HepG2 (cell line): ENCODE results near the gene FAM32A. TPM values are rescaled to one million over a fixed set of nuclear protein-coding genes. Genes with fewer than 3 reads are reported as not detected.

Experiments
- ATAC-seq: fragments of 200-7000 bp; cut with Tn5 transposase; 3 replicates; pipeline ENCODE4 v1.9.1; 2020; ENCODE audit warnings: mild to moderate bottlenecking, moderate library complexity
- BruUV-seq: library from RNA; stranded (reverse); fragments of 400-500 nt; replicated peaks from 2 replicates; lab custom pipeline; 2021; lab: Mats Ljungman, UMichigan
- CTCF ChIA-PET: fragments of 300-600 bp; formaldehyde crosslinking; extraction: SDS; loops from one replicate; lab custom pipeline; 2021; ENCODE audit warnings: low total read pairs, inconsistent platforms, low intra/inter-chr PET ratio; lab: Yijun Ruan, JAX
- POLR2A ChIA-PET: fragments of 350-600 bp; sonication (Branson Sonifier 250); formaldehyde crosslinking; loops from one replicate; lab custom pipeline; 2020; ENCODE audit warnings: antibody characterized with exemption, inconsistent platforms; lab: Yijun Ruan, JAX
- DNase-seq: peaks from one replicate; pipeline ENCODE4 v3.0.0-alpha.2; 2015; ENCODE audit warnings: low spot score
- FAIRE-seq: peaks from 3 replicates; lab custom pipeline; 2011; peaks lifted over from hg19 to GRCh38; lab: Jason Lieb, UNC
- H2AFZ ChIP-seq: one replicate; pipeline ENCODE4 v1.6.1; 2011; ENCODE audit warnings: low read length, inconsistent platforms
- H3K27ac ChIP-seq: fragments of 300-600 bp; 3 replicates; pipeline ENCODE4 v1.8.0; 2011; ENCODE audit warnings: mixed run types, mild to moderate bottlenecking, mixed read lengths, low read length, inconsistent platforms; ENCODE audit not compliant: insufficient read depth; ENCODE audit errors: extremely low read length
- H3K27me3 ChIP-seq, 2 experiments: fragments of 200-600 bp in 1 of 2; 2 replicates in 1 of 2; 3 replicates in 1 of 2; pipeline versions ENCODE4 v1.6.0 to v1.8.0; 2011; ENCODE audit warnings: low read length in 2 of 2, mild to moderate bottlenecking in 2 of 2, moderate library complexity in 2 of 2, inconsistent platforms in 1 of 2; ENCODE audit not compliant: insufficient read depth in 2 of 2, control insufficient read depth in 1 of 2
- H3K36me3 ChIP-seq, 2 experiments: fragments of 200-600 bp in 1 of 2; replicated peaks in 1 of 2; 2 replicates in 1 of 2; 3 replicates in 1 of 2; pipeline versions ENCODE4 v1.5.1 to v1.8.0; 2011; ENCODE audit warnings: low read length in 2 of 2, inconsistent platforms in 1 of 2; ENCODE audit not compliant: insufficient read depth in 2 of 2, control insufficient read depth in 1 of 2
- H3K4me1 ChIP-seq: 2 replicates; pipeline ENCODE4 v1.5.1; 2012; ENCODE audit warnings: low read length, inconsistent platforms; ENCODE audit not compliant: insufficient read depth
- H3K4me2 ChIP-seq: 2 replicates; pipeline ENCODE4 v1.6.0; 2011; ENCODE audit warnings: low read depth, low read length, inconsistent platforms
- H3K4me3 ChIP-seq, 3 experiments: fragments of 200-600 bp in 1 of 3; sonication (generic), shearing (Covaris generic) in 1 of 3; replicated peaks in 1 of 3; 2 replicates each; pipeline ENCODE4 v1.5.1; 2011 to 2016; ENCODE audit warnings: low read length in 3 of 3, inconsistent platforms in 2 of 3, low read depth in 2 of 3, mild to moderate bottlenecking in 2 of 3, control low read depth in 1 of 3, mixed read lengths in 1 of 3; ENCODE audit not compliant: insufficient read depth in 1 of 3
- H3K79me2 ChIP-seq: one replicate; pipeline ENCODE4 v1.6.1; 2011; ENCODE audit warnings: low read length, inconsistent platforms; ENCODE audit not compliant: insufficient read depth
- H3K9ac ChIP-seq: 2 replicates; pipeline ENCODE4 v1.6.0; 2011; ENCODE audit warnings: mild to moderate bottlenecking, low read depth, low read length, inconsistent platforms; ENCODE audit not compliant: insufficient read depth
- H3K9me3 ChIP-seq: 2 replicates; pipeline ENCODE4 v1.5.1; 2012; ENCODE audit warnings: mild to moderate bottlenecking, low read length
- H4K20me1 ChIP-seq: 2 replicates; pipeline ENCODE4 v1.6.0; 2011; ENCODE audit warnings: inconsistent platforms, mild to moderate bottlenecking, low read length, moderate library complexity; ENCODE audit not compliant: insufficient read depth
- CSRNP2 ChIP-seq: sonication (generic); formaldehyde crosslinking; conservative IDR thresholded peaks from 2 replicates; pipeline ENCODE4 v1.8.0; 2022; ENCODE audit warnings: low read depth, missing genetic modification reagents
- FIP1L1 ChIP-seq: fragments of 200-400 bp; formaldehyde crosslinking; IDR thresholded peaks from 2 replicates; pipeline ENCODE4 v1.6.1; 2018; ENCODE audit warnings: low read depth, mild to moderate bottlenecking, low read length, moderate library complexity, borderline replicate concordance; ENCODE audit not compliant: insufficient read depth
- FOXJ3 ChIP-seq: sonication (generic); formaldehyde crosslinking; IDR thresholded peaks from 2 replicates; pipeline ENCODE4 v1.4.0; 2020; ENCODE audit warnings: missing genetic modification reagents, mild to moderate bottlenecking, borderline replicate concordance
- GATAD1 ChIP-seq: IDR thresholded peaks from 2 replicates; pipeline ENCODE4 v1.6.1; 2016; ENCODE audit warnings: missing genetic modification reagents, missing compliant biosample characterization
- MTERF4 ChIP-seq: sonication (generic); formaldehyde crosslinking; IDR thresholded peaks from 2 replicates; pipeline ENCODE4 v1.8.0; 2023; ENCODE audit warnings: mild to moderate bottlenecking, missing genetic modification reagents
- PAX8 ChIP-seq: sonication (generic); formaldehyde crosslinking; IDR thresholded peaks from 2 replicates; pipeline ENCODE4 v1.8.0; 2022; ENCODE audit warnings: mild to moderate bottlenecking, missing genetic modification reagents, borderline replicate concordance
- RAD51 ChIP-seq: fragments of 450-650 bp; IDR thresholded peaks from 2 replicates; pipeline ENCODE4 v1.6.1; 2016; ENCODE audit warnings: borderline replicate concordance
- SAFB2 ChIP-seq: sonication (generic); formaldehyde crosslinking; IDR thresholded peaks from 2 replicates; pipeline ENCODE4 v1.5.1; 2020; ENCODE audit warnings: missing genetic modification reagents, low read depth, mild to moderate bottlenecking, borderline replicate concordance
- SCMH1 ChIP-seq: sonication (generic); formaldehyde crosslinking; IDR thresholded peaks from 2 replicates; pipeline ENCODE4 v1.9.0; 2021; ENCODE audit warnings: missing genetic modification reagents, mild to moderate bottlenecking, borderline replicate concordance
- YY1 ChIP-seq: IDR thresholded peaks from 2 replicates; pipeline ENCODE4 v1.6.1; 2011; ENCODE audit warnings: low read length, low read depth, moderate library complexity, mild to moderate bottlenecking; ENCODE audit not compliant: insufficient read depth, insufficient replicate concordance
- ZFP91 ChIP-seq: sonication (generic); formaldehyde crosslinking; IDR thresholded peaks from 2 replicates; pipeline ENCODE4 v1.9.0; 2022; ENCODE audit warnings: missing genetic modification reagents, mild to moderate bottlenecking, borderline replicate concordance
- ZFX ChIP-seq: sonication (generic); formaldehyde crosslinking; IDR thresholded peaks from 2 replicates; pipeline ENCODE4 v1.4.0; 2020; ENCODE audit warnings: mild to moderate bottlenecking, low read depth, missing genetic modification reagents, moderate library complexity
- ZNF331 ChIP-seq: sonication (generic); formaldehyde crosslinking; IDR thresholded peaks from 2 replicates; pipeline ENCODE4 v1.4.0; 2020; ENCODE audit warnings: missing genetic modification reagents
- ZNF687 ChIP-seq: sonication (generic); formaldehyde crosslinking; IDR thresholded peaks from 2 replicates; pipeline ENCODE4 v1.5.1; 2020; ENCODE audit warnings: mild to moderate bottlenecking, missing genetic modification reagents, moderate library complexity
- WGBS: methylation state at CpG from one replicate; pipeline ENCODE4 v1.1.6; 2017; ENCODE audit warnings: low lambda C conversion rate; 5-methylcytosine and 5-hydroxymethylcytosine counted together
- in situ Hi-C: cut with HindIII; loops from 2 replicates; pipeline ENCODE4 v1.10.0; 2017; ENCODE audit warnings: low pct_unique_long_range_greater_than_20kb; ENCODE audit not compliant: extremely low pct_ligation_motif_present
- intact Hi-C: fragments of 100-400 bp; cut with micrococcal nuclease; formaldehyde crosslinking; loops from one replicate; pipeline ENCODE4 v1.10.0; 2022; ENCODE audit not compliant: unreplicated experiment
- polyA plus RNA-seq, 8 experiments: library from polyadenylated mRNA; depleted of rRNA in 3 of 8; stranded (reverse) in 7 of 8; unstranded in 1 of 8; fragments of >200 nt; fragmentation: Illumina TruSeq in 4 of 8; extraction: Trizol in 4 of 8; gene quantifications; 2 replicates each; pipeline versions ENCODE4 v1.2.1 to v1.2.3, GENCODE V29; 2011 to 2016; ENCODE audit warnings: low read depth in 4 of 8, missing spikeins in 1 of 8, mixed read lengths in 1 of 8; ENCODE audit not compliant: insufficient read depth in 1 of 8
- total RNA-seq, 5 experiments: library from RNA; depleted of rRNA; stranded (reverse); fragments of >200 nt; fragmentation: Illumina TruSeq; extraction: Trizol; gene quantifications; 2 replicates each; pipeline ENCODE4 v1.2.3, GENCODE V29; 2016; ENCODE audit warnings: low read depth in 1 of 5

FAM32A gene
- total and polyA plus RNA-seq, 2 of the 13 experiments (the other 11 are each of a cell fraction or from before 2014, with no cell fraction given): 85.8 to 86.2 TPM

GRCh38 chr19:16226878-16227836, 41.9 kb downstream of the FAM32A start:
- DNase-seq: no peak
- no peak overlapping the region for H3K4me2 ChIP-seq
- intact Hi-C loops (no loop called here), in situ Hi-C loops (no loop called here)
- H3K27me3 ChIP-seq: no peaks in the 10 kb centered on the region
- ChIA-PET POLR2A (no interaction called here), CTCF (no interaction called here)
- H3K79me2 ChIP-seq: no peaks in the 10 kb centered on the region
- no peak overlapping the region for H3K9ac ChIP-seq
- H4K20me1 ChIP-seq: no peaks in the 10 kb centered on the region
- no peak for FAIRE-seq
- no peaks in the 10 kb centered on the region for H3K4me1 ChIP-seq
- no peaks in the 10 kb centered on the region for H3K9me3 ChIP-seq
- WGBS: 100% methylated on average over 15 of the region's 33 CpGs
- H2AFZ ChIP-seq: no peak overlapping the region
- peaks cover 23 to 59% of the 10 kb centered on the region in 2 experiments for H3K36me3 ChIP-seq
- BruUV-seq: no TSS peak
- no peak overlapping the region for H3K4me3 ChIP-seq
- no peak overlapping the region for H3K27ac ChIP-seq
- no peak for ATAC-seq
- TF ChIP-seq ZNF687 (CRISPR knock-in tag) (no peak), SAFB2 (CRISPR knock-in tag) (no peak), YY1 (no peak), GATAD1 (CRISPR knock-in tag) (no peak), FOXJ3 (CRISPR knock-in tag) (no peak), PAX8 (CRISPR knock-in tag) (no peak), ZFP91 (CRISPR knock-in tag) (no peak), ZFX (CRISPR knock-in tag) (no peak), RAD51 (no peak), SCMH1 (no peak), MTERF4 (CRISPR knock-in tag) (no peak), ZNF331 (CRISPR knock-in tag) (no peak), FIP1L1 (no peak), CSRNP2 (CRISPR knock-in tag) (no peak)
